Inferior parietal cortex (tissue), 1 donor: ENCODE results near the gene C2CD2L.
"Not testable (repeated sequence)": the region's sequence is repeated elsewhere in the genome, so short reads cannot be mapped to it uniquely, and the experiment has no call there.

ENCODE experiments used
- DNase-seq: peaks from one replicate; pipeline ENCODE4 v3.0.0-alpha.2; 2016; ENCODE audit errors: extremely low spot score

Gene C2CD2L

DNA sequence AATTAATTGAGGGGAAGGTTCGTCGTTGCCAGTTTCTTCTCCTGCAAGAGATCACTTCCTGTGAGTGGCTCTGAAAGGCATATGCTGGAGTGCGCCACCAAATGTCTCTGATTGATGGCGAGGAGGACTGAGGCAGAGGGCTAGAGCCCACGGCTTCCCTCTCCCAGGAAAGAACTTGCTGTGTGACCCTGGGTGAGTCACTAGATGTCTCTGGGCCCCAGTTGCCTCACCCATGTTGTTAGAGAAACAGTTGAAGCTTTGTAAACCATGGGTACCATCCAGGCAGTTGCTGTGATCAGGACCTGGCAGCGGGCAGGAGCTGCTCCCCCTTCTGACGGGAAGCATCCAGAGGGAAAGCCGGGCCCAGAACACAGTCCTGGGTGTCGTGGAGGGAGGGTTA is 44.9 kb downstream of the C2CD2L start:
- no peak for DNase-seq

GRCh38 chr11:119152604-119153003 is 45.5 kb downstream of the C2CD2L start:
- DNase-seq, result no peak

- no peak for DNase-seq
Observed at GRCh38 chr11:119153049-119153818, 46.1 kb downstream of the C2CD2L start.

GRCh38 chr11:119154178-119154577 is 47.0 kb downstream of the C2CD2L start:
- no peak for DNase-seq

GRCh38 chr11:119155733-119156492 is 48.8 kb downstream of the C2CD2L start:
- no peak for DNase-seq

DNA sequence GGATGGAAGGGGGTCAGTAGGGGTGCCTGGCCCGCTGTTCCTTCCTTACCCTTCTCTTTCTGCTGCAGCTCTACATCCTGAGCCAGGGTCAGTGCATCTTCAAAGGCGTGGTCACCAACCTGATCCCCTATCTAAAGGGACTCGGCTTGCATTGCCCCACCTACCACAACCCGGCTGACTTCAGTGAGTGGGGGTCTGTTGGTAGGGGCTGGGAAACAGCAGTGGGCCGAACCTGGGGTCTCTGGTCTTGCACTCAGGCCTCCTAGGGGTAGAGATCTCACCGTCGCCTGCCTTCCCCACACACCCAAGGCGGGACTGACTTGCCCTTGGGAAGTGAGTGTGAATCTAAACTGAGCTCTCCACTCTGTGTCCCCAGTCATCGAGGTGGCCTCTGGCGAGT is 49.4 kb downstream of the C2CD2L start:
- DNase-seq, result no peak

- DNase-seq, result no peak
Observed at GRCh38 chr11:119157063-119157462, 49.9 kb downstream of the C2CD2L start.

DNA sequence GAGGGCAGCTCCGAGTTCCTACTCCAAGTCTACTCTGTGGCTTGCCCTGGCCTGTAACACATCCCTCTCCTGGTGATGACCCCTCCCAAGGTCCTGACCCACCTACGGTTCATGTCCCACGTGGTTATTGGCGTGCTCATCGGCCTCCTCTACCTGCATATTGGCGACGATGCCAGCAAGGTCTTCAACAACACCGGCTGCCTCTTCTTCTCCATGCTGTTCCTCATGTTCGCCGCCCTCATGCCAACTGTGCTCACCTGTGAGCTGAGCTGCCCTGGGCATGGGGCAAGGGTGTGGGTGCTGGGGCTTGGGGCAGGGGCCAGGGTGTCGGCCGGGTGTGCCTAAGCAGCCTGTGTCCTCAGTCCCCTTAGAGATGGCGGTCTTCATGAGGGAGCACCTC is 51.3 kb downstream of the C2CD2L start:
- DNase-seq, result no peak

GRCh38 chr11:119160151-119160550 is 53.0 kb downstream of the C2CD2L start:
- no peak for DNase-seq

- DNase-seq, result no peak
Observed at GRCh38 chr11:119161871-119162270, 54.7 kb downstream of the C2CD2L start.

DNA sequence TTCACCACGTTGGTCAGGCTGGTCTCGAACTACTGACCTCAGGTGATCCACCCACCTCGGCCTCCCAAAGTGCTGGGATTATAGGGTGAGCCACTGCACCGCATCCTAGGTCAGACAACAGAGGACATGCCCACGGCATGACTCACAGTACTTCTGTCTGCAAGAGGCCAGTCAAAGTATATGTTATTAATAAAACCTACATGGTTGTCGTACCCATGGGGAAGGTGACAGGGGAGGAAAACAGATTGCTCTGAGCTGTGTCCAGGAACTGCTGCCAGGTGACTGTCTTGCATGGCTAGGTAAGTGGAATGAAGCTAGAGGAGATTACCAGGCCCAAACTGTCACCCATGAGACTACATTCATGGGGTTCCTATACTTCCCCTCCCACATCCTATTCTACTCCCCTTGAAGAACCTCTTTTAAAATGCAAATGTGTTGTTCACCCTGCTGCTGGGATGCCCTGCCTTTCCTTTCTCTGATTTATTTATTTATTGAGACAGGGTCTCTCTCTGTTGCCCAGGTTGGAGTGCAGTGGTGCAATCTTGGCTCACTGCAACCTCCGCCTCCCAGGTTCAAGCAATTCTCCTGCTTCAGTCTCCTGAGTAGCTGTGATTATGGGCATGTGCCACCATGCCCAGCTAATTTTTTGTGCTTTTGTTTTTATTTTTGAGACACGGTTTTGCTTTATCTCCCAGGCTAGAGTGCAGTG is 59.4 kb downstream of the C2CD2L start:
- DNase-seq, result no peak

DNA sequence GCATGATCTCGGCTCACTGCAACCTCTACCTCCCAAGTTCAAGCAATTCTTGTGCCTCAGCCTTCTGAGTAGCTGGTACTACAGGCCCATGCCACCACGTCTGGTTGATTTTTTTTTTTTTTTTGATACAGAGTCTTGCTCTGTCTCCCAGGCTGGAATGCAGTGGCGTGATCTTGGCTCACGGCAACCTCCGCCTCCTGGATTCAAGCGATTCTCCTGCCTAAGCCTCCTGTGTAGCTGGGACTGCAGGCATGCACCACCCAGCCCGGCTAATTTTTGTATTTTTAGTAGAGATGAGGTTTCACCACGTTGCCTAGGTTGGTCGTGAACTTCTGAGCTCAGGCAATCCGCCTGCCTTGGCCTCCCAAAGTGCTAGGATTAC is 59.9 kb downstream of the C2CD2L start:
- DNase-seq, result not testable (repeated sequence)

DNA sequence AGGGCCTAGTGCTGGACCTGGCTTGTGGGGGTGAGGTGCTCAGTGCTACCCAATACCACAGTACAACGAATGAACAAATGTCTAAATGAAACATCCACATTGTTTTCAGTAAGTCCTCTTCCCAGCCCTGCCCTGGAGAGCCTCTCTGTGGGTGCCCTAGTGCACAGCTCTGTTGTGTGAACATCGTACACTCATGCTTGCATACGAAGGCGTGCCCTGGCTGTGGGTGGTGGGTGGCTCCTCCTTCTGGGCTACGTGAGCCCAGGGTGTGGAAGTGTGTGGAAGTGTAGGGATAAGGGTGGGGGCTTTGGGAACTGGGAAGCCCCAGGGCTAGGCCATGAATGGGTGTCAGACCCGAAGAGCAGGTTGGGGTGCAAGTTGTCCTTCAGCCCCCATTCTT is 60.8 kb downstream of the C2CD2L start:
- no peak for DNase-seq
